ENCODE measurements around the gene AACS.
"Not testable (repeated sequence)": the region's sequence is repeated elsewhere in the genome, so short reads cannot be mapped to it uniquely, and the experiment has no call there.

Gene AACS

GRCh38 chr12:125032466-125033152 is 32.6 kb upstream of the AACS start:
- H3K4me1 Mint-ChIP-seq (ENCODE audit: low read depth in 2 of 2) = no peaks in the 10 kb centered on the region
- no peak overlapping the region for H3K27ac Mint-ChIP-seq
- H3K9me3 Mint-ChIP-seq = no peaks in the 10 kb centered on the region
- no peak overlapping the region for H3K4me3 Mint-ChIP-seq
- no peaks in the 10 kb centered on the region for H3K36me3 Mint-ChIP-seq (ENCODE audit: insufficient read depth)
- ATAC-seq (replicated peaks) (no peak), DNase-seq (no peak)
- H3K27me3 Mint-ChIP-seq = no peaks in the 10 kb centered on the region

GRCh38 chr12:125033288-125033687 is 31.9 kb upstream of the AACS start:
- Mint-ChIP-seq H3K9me3 (no peaks in the 10 kb centered on the region), H3K4me1 (ENCODE audit: low read depth in 2 of 2) (no peaks in the 10 kb centered on the region), H3K27ac (no peak overlapping the region), H3K4me3 (no peak overlapping the region), H3K36me3 (ENCODE audit: insufficient read depth) (no peaks in the 10 kb centered on the region), H3K27me3 (no peaks in the 10 kb centered on the region)
- DNase-seq (no peak), ATAC-seq (replicated peaks) (no peak)

- no peak overlapping the region for H3K4me3 Mint-ChIP-seq
- no peak for DNase-seq
- H3K27me3 Mint-ChIP-seq = no peaks in the 10 kb centered on the region
- no peaks in the 10 kb centered on the region for H3K9me3 Mint-ChIP-seq
- H3K27ac Mint-ChIP-seq = no peak overlapping the region
- no peaks in the 10 kb centered on the region for H3K36me3 Mint-ChIP-seq (ENCODE audit: insufficient read depth)
- ATAC-seq (replicated peaks) = no peak
- H3K4me1 Mint-ChIP-seq (ENCODE audit: low read depth in 2 of 2) = no peaks in the 10 kb centered on the region
Measured at GRCh38 chr12:125038976-125039625, 26.1 kb upstream of the AACS start.

- no peak for DNase-seq
- Mint-ChIP-seq H3K4me1 (ENCODE audit: low read depth in 2 of 2) (peaks cover 6 to 7% of the 10 kb centered on the region in 2 donors), H3K4me3 (peak overlapping the region; percentile 83 to 84), H3K27ac (peak overlapping the region; percentile 28 to 82), H3K9me3 (no peaks in the 10 kb centered on the region), H3K36me3 (ENCODE audit: insufficient read depth) (peaks cover 5% of the 10 kb centered on the region), H3K27me3 (no peaks in the 10 kb centered on the region)
- no peak for ATAC-seq (replicated peaks)
Measured at GRCh38 chr12:125049093-125049458, 16.2 kb upstream of the AACS start.

GRCh38 chr12:125050446-125050845 is 14.8 kb upstream of the AACS start:
- H3K9me3 Mint-ChIP-seq = no peaks in the 10 kb centered on the region
- H3K4me3 Mint-ChIP-seq = peak overlapping the region; percentile 83 to 84
- H3K27ac Mint-ChIP-seq = no peak overlapping the region
- H3K4me1 Mint-ChIP-seq (ENCODE audit: low read depth in 2 of 2) = peaks cover 6 to 7% of the 10 kb centered on the region in 2 donors
- ATAC-seq (replicated peaks) = no peak
- H3K36me3 Mint-ChIP-seq (ENCODE audit: insufficient read depth) = peaks cover 5% of the 10 kb centered on the region
- peaks cover 4 to 6% of the 10 kb centered on the region in 2 donors for H3K27me3 Mint-ChIP-seq
- DNase-seq = no peak

- peaks cover 6 to 10% of the 10 kb centered on the region in 2 donors for H3K27me3 Mint-ChIP-seq
- no peak overlapping the region for H3K4me3 Mint-ChIP-seq
- H3K9me3 Mint-ChIP-seq = no peaks in the 10 kb centered on the region
- ATAC-seq (replicated peaks) (no peak), DNase-seq (no peak)
- H3K4me1 Mint-ChIP-seq (ENCODE audit: low read depth in 2 of 2) = peaks cover 6 to 7% of the 10 kb centered on the region in 2 donors
- no peak overlapping the region for H3K27ac Mint-ChIP-seq
- peaks cover 5% of the 10 kb centered on the region for H3K36me3 Mint-ChIP-seq (ENCODE audit: insufficient read depth)
Measured at GRCh38 chr12:125050868-125051267, 14.4 kb upstream of the AACS start.

GRCh38 chr12:125053821-125054220 is 11.4 kb upstream of the AACS start:
- peaks cover 6 to 7% of the 10 kb centered on the region in 2 donors for H3K4me1 Mint-ChIP-seq (ENCODE audit: low read depth in 2 of 2)
- H3K27ac Mint-ChIP-seq = no peak overlapping the region

GRCh38 chr12:125055591-125055990 is 9.6 kb upstream of the AACS start:
- no peak overlapping the region for H3K27ac Mint-ChIP-seq
- H3K36me3 Mint-ChIP-seq (ENCODE audit: insufficient read depth) = no peaks in the 10 kb centered on the region
- ATAC-seq (replicated peaks) = no peak
- no peak overlapping the region for H3K4me3 Mint-ChIP-seq
- H3K27me3 Mint-ChIP-seq = peaks cover 26 to 51% of the 10 kb centered on the region in 2 donors
- H3K4me1 Mint-ChIP-seq (ENCODE audit: low read depth in 2 of 2) = no peaks in the 10 kb centered on the region
- H3K9me3 Mint-ChIP-seq = no peaks in the 10 kb centered on the region
- no peak for DNase-seq

More at GRCh38 chr12:125053821-125054220, 11.4 kb upstream of the AACS start:
- Mint-ChIP-seq H3K36me3 (ENCODE audit: insufficient read depth) (peaks cover 5% of the 10 kb centered on the region), H3K27me3 (peaks cover 26 to 39% of the 10 kb centered on the region in 2 donors), H3K4me3 (no peak overlapping the region), H3K9me3 (no peaks in the 10 kb centered on the region)
- ATAC-seq (replicated peaks) (no peak), DNase-seq (no peak)

GRCh38 chr12:125056306-125056705 is 8.9 kb upstream of the AACS start:
- Mint-ChIP-seq H3K4me3 (no peak overlapping the region), H3K27ac (no peak overlapping the region), H3K36me3 (ENCODE audit: insufficient read depth) (no peaks in the 10 kb centered on the region), H3K9me3 (no peaks in the 10 kb centered on the region), H3K4me1 (ENCODE audit: low read depth in 2 of 2) (no peaks in the 10 kb centered on the region), H3K27me3 (peaks cover 26 to 51% of the 10 kb centered on the region in 2 donors)
- DNase-seq (no peak), ATAC-seq (replicated peaks) (no peak)

- H3K9me3 Mint-ChIP-seq = no peaks in the 10 kb centered on the region
- no peaks in the 10 kb centered on the region for H3K36me3 Mint-ChIP-seq (ENCODE audit: insufficient read depth)
- ATAC-seq (replicated peaks) (no peak), DNase-seq (no peak)
- no peak overlapping the region for H3K27ac Mint-ChIP-seq
- H3K4me1 Mint-ChIP-seq (ENCODE audit: low read depth in 2 of 2) = no peaks in the 10 kb centered on the region
- no peak overlapping the region for H3K4me3 Mint-ChIP-seq
- peaks cover 26 to 60% of the 10 kb centered on the region in 2 donors for H3K27me3 Mint-ChIP-seq
Measured at GRCh38 chr12:125057708-125058107, 7.5 kb upstream of the AACS start.

- H3K4me1 Mint-ChIP-seq (ENCODE audit: low read depth in 2 of 2) = peaks cover 5 to 10% of the 10 kb centered on the region in 2 donors
- peaks cover 21 to 47% of the 10 kb centered on the region in 2 donors for H3K27me3 Mint-ChIP-seq
- H3K9me3 Mint-ChIP-seq = no peaks in the 10 kb centered on the region
- no peak for ATAC-seq (replicated peaks)
- H3K4me3 Mint-ChIP-seq = no peak overlapping the region
- no peak for DNase-seq
- peaks cover 4% of the 10 kb centered on the region for H3K36me3 Mint-ChIP-seq (ENCODE audit: insufficient read depth)
- H3K27ac Mint-ChIP-seq = no peak overlapping the region
Measured at GRCh38 chr12:125061229-125061628, 4.0 kb upstream of the AACS start.

- Mint-ChIP-seq H3K27me3 (peaks cover 4 to 24% of the 10 kb centered on the region in 2 donors), H3K4me1 (ENCODE audit: low read depth in 2 of 2) (peaks cover 11 to 17% of the 10 kb centered on the region in 2 donors), H3K4me3 (peak overlapping the region; percentile 62 to 81)
- ATAC-seq (replicated peaks); DNase-seq; H3K9me3 Mint-ChIP-seq; H3K27ac Mint-ChIP-seq; H3K36me3 Mint-ChIP-seq (ENCODE audit: insufficient read depth): not testable (repeated sequence)
Measured at GRCh38 chr12:125063522-125063921, 1.7 kb upstream of the AACS start.

- H3K27ac Mint-ChIP-seq = peak overlapping the region in 1 of 2 donors; percentile 87
- no peaks in the 10 kb centered on the region for H3K9me3 Mint-ChIP-seq
- H3K27me3 Mint-ChIP-seq = peaks cover 0 to 14% of the 10 kb centered on the region in 2 donors
- H3K36me3 Mint-ChIP-seq (ENCODE audit: insufficient read depth) = peaks cover 4% of the 10 kb centered on the region
- DNase-seq (no peak), ATAC-seq (replicated peaks) (no peak)
- H3K4me3 Mint-ChIP-seq = peak overlapping the region; percentile 62 to 81
- H3K4me1 Mint-ChIP-seq (ENCODE audit: low read depth in 2 of 2) = peaks cover 11 to 18% of the 10 kb centered on the region in 2 donors
Measured at GRCh38 chr12:125064492-125064891, 743 bp upstream of the AACS start.
